NCI-H345 (cell line): ENCODE results near the gene S100A12.
"Not testable (repeated sequence)": the region's sequence is repeated elsewhere in the genome, so short reads cannot be mapped to it uniquely, and the experiment has no call there.

Experiments
- DNase-seq: peaks from one replicate; lab custom pipeline; 2025; lab: John Stamatoyannopoulos, UW

The S100A12 gene

DNA sequence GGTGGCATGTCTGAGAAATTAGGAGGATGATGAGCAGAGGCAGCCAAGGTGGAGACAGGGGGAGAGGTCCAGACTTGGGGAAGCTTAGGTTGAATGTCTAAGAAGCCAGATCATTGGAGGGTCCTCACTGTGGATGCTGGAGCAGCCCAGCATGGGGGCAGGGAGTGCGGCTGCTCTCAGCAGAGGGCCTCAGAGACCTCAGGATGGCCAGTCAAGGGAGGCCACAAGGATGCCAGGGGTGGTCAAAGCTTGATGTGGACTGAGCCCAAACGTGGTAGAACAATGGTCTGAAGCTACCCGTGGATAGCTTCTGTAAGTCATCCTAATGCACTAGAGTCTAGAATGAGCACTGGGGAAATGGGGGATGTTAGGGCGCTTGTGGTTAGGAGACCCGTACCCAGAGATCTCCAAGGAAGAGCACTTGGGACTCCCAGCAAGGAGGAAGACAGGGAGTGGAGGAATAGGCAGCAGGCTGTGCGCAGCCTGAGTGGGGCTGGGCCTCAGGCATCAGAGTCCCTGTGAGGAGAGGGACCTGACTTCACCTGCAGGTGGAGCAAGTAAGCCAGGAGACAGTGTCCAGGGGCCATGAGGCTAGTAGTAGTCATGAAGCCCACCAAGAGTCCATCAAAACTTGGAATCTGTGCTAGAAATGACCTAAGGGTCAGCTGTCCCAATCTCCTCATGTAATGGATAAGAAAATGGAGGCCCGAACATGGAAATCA lies 22.0 kb downstream of the S100A12 start:
- peak; percentile 61 for DNase-seq

DNA sequence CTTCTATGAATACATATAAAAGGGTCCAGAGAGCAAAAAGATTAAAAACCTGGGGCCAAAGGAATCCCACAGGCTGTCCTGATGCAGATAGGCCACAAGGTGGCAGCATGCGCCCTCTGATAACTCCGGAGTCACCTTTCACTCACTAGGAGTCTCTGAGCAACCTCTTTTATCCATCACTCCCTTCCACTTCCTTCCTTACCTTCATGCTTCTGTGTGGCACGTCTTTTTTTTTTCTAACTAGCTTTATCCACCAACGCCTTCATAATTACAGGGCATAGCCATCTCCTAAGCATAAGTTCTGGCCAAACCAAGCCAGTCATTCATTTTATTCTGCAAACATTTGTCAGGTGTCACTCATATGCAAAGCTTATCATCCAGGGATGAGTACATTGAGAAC lies 22.9 kb downstream of the S100A12 start:
- DNase-seq = peak; percentile 91

DNA sequence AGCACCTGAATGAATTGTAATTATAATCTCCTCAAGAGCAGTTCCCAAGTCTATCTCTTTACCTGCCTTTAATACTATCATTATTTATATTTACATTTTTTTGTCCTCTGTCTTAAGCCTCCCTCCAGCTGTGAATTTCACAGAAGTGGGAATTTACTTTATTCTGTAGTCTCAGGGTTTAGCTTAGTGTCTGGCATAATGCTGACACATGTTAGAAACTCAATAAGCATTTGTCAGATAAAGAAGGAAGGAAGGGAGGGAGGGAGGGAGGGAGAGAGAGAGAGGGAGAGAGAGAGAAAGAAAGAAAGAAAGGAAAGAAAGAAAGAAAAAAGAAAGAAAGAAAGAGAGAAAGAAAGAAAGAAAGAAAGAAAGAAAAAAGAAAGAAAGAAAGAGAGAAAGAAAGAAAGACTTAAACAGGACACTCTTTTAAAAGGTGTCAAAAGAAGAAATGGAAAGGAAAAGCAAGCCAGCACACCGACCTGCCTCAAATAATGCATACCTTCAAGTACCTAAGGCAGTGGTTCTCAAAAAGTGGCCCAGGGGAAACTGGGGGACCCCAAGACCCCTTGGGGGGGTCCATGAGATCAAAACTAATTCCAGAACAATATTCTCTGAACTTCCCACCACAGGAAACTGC lies 25.0 kb downstream of the S100A12 start:
- no peak for DNase-seq

DNA sequence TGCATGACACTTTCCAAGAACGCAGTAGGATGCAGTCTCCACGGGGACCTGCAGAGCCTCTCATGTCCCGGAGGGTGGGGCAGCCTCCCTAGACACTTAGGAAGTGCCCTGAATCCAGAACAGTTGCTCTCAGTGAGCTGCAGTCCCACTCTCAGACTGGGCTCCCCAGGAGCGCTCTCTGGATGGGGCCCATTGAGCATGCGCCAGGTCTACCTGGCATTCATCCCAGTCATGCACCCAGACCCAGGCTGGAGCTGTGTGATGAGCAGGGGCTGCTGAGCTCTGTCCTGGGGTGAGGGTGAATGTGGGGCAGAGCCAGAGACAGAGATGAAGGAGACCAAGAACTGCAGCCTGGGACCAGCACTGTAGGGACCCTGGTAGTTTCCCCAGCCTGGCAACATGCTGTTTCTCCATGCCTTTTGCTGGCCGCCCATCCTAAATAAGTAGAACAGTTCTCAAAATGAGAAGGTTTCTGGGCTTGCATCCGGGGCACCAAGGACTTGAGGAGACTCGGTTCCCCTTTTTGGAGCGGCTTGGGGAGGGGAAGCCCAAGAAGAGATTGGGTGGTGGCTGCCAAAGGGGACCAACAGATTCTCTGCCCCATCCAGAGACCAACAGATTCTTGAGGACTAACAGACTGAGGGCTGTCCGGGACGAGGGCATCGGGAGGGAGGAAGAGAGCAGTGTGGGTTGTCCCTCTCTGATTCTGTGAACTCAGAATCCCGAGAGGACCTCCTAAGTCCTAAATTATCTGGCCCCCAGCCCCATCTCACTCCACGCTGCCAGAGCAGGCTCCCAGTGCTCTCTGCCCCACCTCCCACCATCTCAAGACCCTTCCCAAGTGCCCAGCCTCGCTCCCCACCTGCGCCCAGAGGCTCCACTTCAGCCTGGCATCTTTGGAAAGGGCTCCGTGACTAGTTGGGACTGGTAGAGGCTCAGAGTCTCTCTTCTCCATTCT lies 25.8 kb downstream of the S100A12 start:
- DNase-seq = peak; percentile 95

DNA sequence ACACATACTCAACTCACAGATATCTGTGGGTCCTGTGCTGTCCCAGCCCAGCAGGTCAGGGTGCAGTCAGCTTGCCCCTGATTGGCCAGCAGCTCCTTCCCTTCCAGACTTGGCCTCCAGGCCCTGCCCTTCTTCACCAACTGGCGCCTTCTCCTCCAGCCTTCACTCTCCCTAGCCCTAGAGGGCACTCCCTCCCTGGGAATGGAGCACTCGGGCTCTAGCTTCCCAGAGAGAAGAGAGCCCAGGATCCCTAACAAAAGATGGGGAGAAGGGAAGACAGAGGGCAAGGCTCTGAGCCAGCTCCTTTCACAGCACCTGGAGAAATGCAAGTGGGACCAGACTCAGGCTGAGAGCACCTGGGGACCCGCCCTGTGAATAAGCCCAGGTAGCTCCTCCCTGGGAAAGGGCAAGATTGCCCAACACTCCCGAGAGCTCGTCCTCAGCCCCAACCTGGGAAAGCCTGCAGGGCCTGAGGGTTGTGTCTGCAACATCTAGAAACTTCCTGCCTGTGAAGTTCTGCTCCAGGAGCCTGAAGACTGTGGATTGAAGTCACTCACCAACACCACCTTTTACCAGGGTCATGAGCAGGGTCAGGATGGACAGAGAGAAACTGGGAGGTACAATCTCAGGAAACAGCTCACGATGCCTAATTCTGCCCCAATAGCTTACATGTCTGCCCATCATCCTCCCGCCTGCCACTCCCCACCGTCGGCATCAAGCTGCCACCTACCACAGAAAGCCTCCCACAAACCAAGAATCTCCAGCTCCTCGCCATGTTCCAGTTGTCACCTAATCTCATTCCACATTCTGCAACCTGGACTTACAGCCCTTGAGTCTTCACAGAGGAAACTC lies 26.7 kb downstream of the S100A12 start, which contains the start of gene PGLYRP4:
Gene PGLYRP4 (minus strand): TSS at position 331 of the 852 bp plus-strand sequence. CDS start 909 bp downstream, outside the sequence.
- DNase-seq = peak; percentile 32

DNA sequence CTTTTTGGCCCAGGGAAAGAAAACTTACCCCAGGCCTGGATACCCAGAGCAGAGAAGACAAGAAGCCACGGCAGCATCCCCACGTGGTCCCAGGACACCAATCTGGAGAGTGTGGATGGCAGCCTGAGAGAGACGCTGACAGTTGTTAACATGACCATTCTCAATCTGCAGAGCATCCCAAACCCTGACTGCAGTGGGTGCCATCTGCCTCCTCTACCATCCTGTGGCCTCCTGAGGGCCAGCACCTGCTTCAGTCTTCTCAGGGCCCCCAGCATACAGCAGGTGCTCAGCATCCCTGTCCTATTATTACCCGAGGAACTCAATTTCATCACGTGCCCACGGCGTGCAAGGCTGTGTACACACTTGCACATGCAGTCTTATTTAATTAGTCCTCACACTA lies 27.6 kb downstream of the S100A12 start:
- DNase-seq = peak; percentile 65

DNA sequence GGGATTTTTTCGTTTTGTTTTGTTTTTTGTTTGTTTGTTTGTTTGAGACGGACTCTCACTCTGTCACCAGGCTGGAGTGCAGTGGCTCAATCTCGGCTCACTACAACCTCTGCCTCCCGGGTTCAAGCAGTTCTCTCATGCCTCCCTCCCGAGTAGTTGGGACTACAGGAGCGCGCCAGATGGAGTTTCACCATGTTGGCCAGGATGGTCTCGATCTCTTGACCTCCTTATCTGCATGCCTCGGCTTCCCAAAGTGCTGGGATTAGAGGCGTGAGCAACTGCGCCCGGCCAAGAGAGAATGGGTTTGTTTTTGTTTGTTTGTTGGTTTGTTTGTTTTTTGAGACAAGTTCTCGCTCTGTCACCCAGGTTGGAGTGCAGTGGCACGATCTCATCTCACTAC lies 28.4 kb downstream of the S100A12 start:
- DNase-seq = not testable (repeated sequence)

DNA sequence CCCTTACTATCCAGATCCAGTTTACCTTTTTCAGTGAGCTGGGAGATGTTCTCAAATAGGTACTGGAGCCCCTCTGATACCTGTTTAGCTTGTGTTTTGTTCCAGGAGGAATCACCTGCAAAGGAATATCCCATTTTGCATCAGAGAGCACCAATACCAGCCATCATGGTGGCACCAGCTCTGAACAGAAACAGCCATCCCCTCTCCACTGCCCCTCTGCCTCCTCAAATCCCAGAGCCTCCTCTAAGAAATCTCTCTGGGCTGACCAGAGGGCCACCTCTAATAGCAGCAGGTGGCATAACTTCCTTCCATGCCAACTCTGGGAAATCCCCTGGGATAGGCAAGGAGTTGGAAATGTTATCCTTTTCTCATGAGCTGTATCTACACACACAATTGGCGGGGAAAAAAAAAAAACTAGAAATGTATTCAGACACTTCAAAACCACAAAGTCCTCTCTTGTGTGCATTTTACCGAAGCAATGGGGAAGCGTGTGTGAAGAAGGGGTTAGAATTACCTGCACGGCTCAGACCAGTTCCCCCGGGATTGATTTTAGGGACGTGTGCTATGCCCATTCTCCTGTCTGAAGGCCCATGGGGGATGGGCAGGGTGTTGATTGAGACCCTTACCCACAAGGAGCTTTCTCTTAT lies 29.2 kb downstream of the S100A12 start:
- peak; percentile 94 for DNase-seq

DNA sequence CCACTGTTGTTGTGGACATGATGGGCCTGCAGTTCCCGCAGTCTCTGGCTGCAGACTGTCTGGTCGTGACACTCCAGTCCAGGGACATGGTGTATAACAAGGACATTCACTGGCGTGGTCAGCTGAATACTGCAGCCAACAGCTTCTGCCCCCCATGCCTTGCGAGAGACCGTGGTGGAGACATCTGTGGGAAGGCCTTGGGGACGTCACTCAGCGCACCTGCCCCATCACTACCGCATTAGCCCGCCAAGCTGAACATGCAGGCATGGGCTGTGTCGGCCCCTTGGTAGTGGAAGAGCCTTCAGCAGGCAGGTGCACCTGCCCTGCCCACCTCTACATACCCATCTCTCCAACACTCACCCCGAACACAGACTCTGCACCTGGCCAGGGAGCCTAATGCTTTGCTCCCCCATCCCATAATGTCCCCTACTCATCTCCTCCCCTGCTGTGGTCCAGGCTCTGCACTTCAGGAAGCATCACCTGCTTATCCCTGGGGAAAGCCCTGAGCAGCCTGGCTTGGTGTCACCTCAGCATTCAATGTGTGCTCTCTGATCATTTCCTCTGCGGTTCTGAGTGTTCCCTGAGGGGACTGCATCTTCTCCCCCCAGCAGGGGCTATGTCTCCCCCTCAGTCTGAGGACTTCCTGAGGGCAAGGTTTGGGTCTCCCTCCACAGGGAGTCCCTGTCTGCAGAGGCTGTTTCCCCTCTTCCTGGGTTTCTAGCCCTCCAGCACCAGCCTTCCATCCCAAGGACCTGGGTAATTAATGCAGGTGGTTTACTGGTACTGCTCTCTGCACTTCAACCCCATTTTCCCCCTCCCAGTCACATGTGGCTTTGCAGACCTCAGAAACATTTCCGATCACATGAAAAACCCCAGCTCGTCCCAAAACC lies 30.0 kb downstream of the S100A12 start:
- DNase-seq = peak; percentile 95

DNA sequence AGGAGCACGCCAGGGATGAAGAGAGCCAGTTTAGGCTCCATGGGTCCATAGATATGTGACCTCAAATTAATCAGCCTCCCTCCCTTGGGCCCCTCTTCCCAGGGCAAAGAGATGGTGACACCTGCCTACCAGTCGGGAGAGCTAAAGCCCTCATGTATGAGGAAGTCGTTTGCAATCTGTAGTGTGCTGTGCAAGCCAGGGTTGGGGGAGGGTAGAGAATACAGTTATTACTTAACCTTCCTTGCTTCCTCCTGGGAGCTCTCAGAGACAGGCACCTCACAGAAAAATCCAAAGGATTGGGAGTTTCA lies 30.7 kb downstream of the S100A12 start:
- peak; percentile 48 for DNase-seq

DNA sequence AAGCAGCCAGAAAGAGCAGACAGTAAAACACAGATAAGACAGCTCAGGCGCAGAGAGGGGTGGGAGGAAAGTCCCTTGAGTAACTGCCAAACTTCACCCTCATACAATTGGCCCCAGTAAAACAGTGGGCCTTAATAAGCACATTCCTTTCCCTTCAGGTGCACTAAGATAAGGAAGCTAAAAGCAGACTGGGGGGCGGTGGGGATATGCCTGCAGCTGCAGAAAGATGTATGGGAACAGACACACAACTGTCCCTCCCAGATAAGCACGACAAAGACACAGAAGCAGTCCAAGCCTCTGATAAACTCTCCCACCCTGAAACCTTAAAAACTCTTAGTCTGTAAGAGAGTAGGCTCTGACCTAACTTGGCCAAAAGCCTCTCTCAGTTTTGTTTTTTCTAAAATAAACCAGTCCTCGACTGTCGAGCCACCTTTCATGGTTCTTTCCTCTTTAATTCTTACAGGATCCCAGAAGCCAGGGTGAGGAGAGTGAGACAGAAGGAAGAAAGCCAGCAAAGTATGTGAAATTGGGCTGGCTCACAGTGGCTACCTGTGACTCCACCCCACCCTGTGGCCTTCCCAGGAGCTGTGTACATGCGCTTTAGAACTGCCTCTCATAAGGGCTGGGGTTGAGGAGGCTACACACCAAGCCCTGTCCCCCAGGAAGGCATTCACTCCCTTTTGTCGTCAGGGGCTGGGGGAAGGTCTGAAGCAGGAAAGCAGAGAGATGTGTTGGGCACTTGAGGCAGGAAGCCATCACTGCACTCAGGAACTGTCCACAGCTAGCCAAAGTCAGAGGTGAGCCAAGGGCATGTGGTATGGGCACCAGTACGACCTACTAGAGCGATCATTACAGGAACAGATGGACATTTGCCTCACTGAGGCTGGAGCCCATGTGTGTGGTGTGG lies 31.4 kb downstream of the S100A12 start:
- DNase-seq = no peak

DNA sequence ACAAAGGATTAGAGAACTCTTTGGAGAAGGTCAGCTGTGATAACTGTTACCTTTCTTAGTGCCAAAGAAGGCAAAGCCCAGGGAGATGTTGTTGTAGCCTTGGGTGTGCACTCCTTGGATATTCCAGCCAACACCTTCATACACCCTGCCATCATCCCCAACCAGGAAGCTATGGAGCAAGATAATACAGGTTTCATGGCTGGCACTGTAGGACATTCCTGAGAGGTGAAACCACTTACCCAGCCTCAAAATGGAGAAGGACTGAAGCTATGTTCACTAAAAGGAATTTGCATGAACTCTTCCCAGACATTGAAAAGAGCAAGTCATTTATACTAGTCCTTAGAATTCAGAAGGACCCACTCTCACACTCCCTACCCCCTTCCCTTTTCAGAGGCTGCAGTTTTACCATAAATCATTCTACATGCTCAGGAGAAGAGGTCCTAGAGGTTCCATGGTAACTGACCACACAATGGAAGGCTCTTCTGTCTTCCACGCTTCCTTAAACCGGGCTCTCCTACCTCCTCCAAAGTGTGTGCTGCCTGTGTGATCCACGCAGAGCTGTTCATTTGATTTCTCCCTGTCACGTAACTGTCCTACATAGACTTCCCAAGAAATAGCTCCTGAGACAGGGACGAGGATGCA lies 32.3 kb downstream of the S100A12 start:
- no peak for DNase-seq

DNA sequence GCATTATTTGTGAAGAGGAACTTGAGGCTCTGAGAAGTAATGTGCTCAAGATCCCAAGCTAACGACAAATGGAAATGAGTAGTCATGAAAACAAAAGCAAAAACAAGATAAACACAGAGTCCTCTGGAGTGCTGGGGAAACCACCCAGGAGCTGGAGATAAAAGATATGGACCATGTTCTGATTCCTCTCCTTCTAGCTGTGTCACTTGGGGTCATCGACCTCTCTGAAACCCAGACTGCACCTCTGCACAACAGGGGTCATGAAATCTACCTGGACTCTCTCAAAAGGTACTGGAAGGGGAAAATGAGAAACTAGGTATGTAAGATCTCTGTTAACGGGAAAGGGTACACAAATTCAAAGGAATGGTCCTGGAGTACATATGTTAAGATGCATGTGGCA lies 33.2 kb downstream of the S100A12 start:
- DNase-seq = no peak

DNA sequence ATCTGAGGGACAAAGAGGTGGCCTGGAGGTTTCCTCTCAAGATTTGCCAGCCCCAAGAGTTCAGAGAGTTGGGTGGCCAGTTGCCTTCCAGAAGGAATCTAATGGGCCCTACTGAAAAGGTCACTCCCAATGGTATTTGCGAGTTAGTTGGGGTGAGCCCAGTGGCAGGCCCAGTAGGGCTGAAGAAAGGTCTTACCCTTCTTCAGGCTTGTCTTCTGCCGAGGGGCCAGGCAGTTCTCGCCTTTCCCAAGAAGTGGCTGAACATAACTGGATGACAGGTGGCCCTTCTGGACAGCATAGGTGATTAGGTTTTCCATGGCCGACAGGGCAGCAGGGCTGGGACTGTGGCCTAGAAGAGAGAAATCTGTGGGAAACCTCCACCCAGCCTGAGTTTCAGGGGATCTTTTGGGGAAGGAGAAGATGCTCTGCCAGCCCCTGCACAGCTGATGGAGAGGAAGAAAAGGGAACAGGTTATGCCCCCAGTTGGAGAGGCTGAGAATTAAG lies 33.9 kb downstream of the S100A12 start:
- no peak for DNase-seq

DNA sequence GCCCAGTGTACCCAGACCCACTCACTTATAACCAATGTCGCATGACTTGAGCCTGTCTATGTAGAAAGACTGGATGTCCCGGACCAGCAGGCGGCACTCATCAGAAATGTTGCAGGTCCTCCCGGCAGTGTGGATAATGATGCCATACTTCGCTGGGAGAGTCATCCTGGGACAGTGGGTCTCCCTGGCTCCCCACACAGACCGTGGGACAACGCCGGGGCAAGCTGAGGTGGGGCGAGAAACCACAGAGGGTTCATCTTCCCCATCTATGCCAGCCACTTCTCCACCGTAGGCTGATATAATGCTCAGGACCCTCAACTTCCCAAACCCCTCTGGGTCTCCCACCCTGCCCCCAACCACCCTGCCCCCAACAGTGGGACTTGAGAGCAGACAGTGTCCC lies 35.1 kb downstream of the S100A12 start:
- no peak for DNase-seq

DNA sequence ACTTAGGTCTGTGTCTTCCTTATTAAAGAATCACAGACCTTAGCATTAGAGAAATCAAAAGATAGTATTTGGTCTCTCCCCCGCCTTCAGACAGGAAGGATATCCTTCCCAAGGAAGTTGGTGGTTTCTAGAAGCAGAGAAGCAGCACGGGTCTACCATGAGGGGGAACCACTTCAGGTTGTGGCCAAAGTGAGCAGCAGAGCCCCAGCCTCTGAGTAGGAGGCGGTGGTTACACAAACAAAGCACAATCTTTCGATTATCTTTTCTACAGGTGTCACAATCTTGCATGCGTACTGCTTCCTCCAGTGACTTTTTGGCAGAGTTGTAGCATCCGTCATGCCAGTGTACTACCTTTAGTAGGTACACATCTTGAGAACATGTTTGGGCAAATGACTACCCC lies 35.6 kb downstream of the S100A12 start:
- DNase-seq = no peak

DNA sequence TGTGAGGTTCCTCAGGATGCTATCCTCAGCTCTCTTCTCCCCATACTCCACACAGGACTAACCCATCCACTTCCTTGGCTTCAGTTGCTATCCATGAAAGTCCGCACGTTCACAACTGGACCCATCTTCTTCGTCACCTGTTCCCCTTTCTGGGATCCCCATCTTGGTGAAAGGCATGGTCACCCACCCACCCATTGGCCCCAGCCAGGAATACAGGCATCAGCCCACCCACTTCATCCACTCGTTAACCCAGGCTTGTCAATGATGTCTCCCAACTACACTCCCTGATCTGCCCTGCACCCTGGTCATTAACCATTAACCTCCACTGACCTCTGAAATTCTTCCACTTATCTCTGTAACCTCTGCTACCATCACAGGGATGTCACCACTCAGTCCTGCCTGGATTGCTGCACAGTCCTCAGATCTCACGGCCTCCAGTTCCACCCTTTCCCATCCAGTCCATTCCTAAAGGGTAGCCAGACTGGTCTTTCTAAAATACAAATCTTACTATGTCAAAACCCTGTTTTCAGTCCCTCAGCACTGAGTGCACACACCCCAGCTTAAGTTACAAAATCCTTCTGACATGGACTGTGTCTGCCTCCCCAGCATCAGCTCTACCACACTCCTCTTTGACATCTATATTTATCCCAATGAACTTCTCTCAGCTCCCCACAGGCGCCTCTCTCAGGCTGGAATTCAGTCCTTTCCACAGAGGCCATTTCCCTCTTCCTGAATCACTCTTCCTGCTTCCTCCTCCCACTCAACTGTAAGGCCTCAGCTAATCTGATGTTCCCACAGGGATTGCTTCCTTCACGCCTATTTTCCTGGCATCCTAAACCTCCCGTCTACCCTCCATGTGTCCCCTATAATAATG lies 37.2 kb downstream of the S100A12 start:
- no peak for DNase-seq
